Vagina (tissue), 2 donors: ENCODE data around the gene LHX6.

Experiments used
- CTCF ChIP-seq, 3 experiments: fragments of 450-650 bp in 2 of 3; fragments of 200-600 bp in 1 of 3; sonication (generic) in 1 of 3; IDR thresholded peaks; one replicate each; pipeline ENCODE4 v1.5.1; 2017 to 2019; ENCODE audit warnings: antibody characterized with exemption in 3 of 3, mild to moderate bottlenecking in 2 of 3, moderate library complexity in 2 of 3
- POLR2A ChIP-seq, 2 donors: fragments of 450-650 bp; IDR thresholded peaks; one replicate each; pipeline ENCODE4 v1.6.1; 2017; ENCODE audit warnings: antibody characterized with exemption in 2 of 2, mild to moderate bottlenecking in 2 of 2, moderate library complexity in 2 of 2
- POLR2AphosphoS5 ChIP-seq, 2 donors: sonication (generic); formaldehyde crosslinking; IDR thresholded peaks; one replicate each; pipeline ENCODE4 v1.9.0; 2017; ENCODE audit warnings: antibody characterized with exemption in 2 of 2, mild to moderate bottlenecking in 2 of 2, low read depth in 1 of 2; ENCODE audit not compliant: insufficient read depth in 1 of 2

- TF ChIP-seq CTCF (IDR thresholded peaks at IDR 0.05) (no peak), POLR2A (IDR thresholded peaks at IDR 0.05) (no peak), POLR2AphosphoS5 (IDR thresholded peaks at IDR 0.05; ENCODE audit: insufficient read depth in 1 of 2, low read depth in 1 of 2) (no peak)
These were observed 23.6 kb downstream of the LHX6 start for GRCh38 chr9:122205176-122205575.
